ENCODE data around the gene EIF4B.
A peak's percentile ranks its signal among the peaks of the same experiment; 100 is the strongest.
"Not testable (repeated sequence)": the region's sequence is repeated elsewhere in the genome, so short reads cannot be mapped to it uniquely, and the experiment has no call there.

The EIF4B gene

GRCh38 chr12:53004178-53004577 lies 2.1 kb upstream of the EIF4B start:
- DNase-seq (ENCODE audit: low read depth): no peak

- no peak for DNase-seq (ENCODE audit: low read depth)
Measured at GRCh38 chr12:53004582-53004981, 1.7 kb upstream of the EIF4B start.

GRCh38 chr12:53005215-53005985 lies 856 bp upstream of the EIF4B start:
- DNase-seq (ENCODE audit: low read depth): no peak

- DNase-seq (ENCODE audit: low read depth): peak; percentile 80
Measured at GRCh38 chr12:53006810-53007309, 604 bp downstream of the EIF4B start.

GRCh38 chr12:53007343-53007742 lies 1.1 kb downstream of the EIF4B start:
- no peak for DNase-seq (ENCODE audit: low read depth)

- DNase-seq (ENCODE audit: low read depth): not testable (repeated sequence)
Measured at GRCh38 chr12:53008760-53009159, 2.5 kb downstream of the EIF4B start.

- no peak for DNase-seq (ENCODE audit: low read depth)
Measured at GRCh38 chr12:53010955-53011354, 4.7 kb downstream of the EIF4B start.

- no peak for DNase-seq (ENCODE audit: low read depth)
Measured at GRCh38 chr12:53011889-53012288, 5.6 kb downstream of the EIF4B start.

- DNase-seq (ENCODE audit: low read depth): no peak
Measured at GRCh38 chr12:53012928-53013327, 6.7 kb downstream of the EIF4B start.

GRCh38 chr12:53014709-53015108 lies 8.5 kb downstream of the EIF4B start:
- no peak for DNase-seq (ENCODE audit: low read depth)

- no peak for DNase-seq (ENCODE audit: low read depth)
Measured at GRCh38 chr12:53025250-53025649, 19.0 kb downstream of the EIF4B start.

- DNase-seq (ENCODE audit: low read depth): not testable (repeated sequence)
Measured at GRCh38 chr12:53027014-53027413, 20.8 kb downstream of the EIF4B start.

GRCh38 chr12:53031616-53032015 lies 25.4 kb downstream of the EIF4B start:
- DNase-seq (ENCODE audit: low read depth): no peak

- DNase-seq (ENCODE audit: low read depth): not testable (repeated sequence)
Measured at GRCh38 chr12:53033832-53034231, 27.6 kb downstream of the EIF4B start.

- DNase-seq (ENCODE audit: low read depth): no peak
Measured at GRCh38 chr12:53034459-53034858, 28.2 kb downstream of the EIF4B start.

- DNase-seq (ENCODE audit: low read depth): no peak
Measured at GRCh38 chr12:53036802-53037201, 30.5 kb downstream of the EIF4B start.

GRCh38 chr12:53039851-53040250 lies 33.6 kb downstream of the EIF4B start:
- DNase-seq (ENCODE audit: low read depth): no peak

GRCh38 chr12:53042607-53043454 lies 36.6 kb downstream of the EIF4B start:
- DNase-seq (ENCODE audit: low read depth): no peak

- DNase-seq (ENCODE audit: low read depth): no peak
Measured at GRCh38 chr12:53044052-53044581, 37.9 kb downstream of the EIF4B start.

GRCh38 chr12:53044896-53045695 lies 38.8 kb downstream of the EIF4B start:
- no peak for DNase-seq (ENCODE audit: low read depth)

GRCh38 chr12:53045696-53046045 lies 39.4 kb downstream of the EIF4B start:
- no peak for DNase-seq (ENCODE audit: low read depth)

- DNase-seq (ENCODE audit: low read depth): peak; percentile 18
Measured at GRCh38 chr12:53046655-53047220, 40.5 kb downstream of the EIF4B start.

Measured in activated T-cell treated with anti-CD3 and anti-CD28 coated beads for 24 hours (primary cell).